H9 (cell line): ENCODE data around the gene VEGFD. TPM values are rescaled to one million over a fixed set of nuclear protein-coding genes. Genes with fewer than 3 reads are reported as not detected.

Experiments
- DNase-seq: peaks from one replicate; pipeline ENCODE4 v3.0.0-alpha.2; 2017
- H2AFZ ChIP-seq: one replicate; pipeline ENCODE4 v1.6.1; 2013; ENCODE audit warnings: mild to moderate bottlenecking, low read length, control low read depth, moderate library complexity
- H2AK5ac ChIP-seq: 2 replicates; pipeline ENCODE4 v1.6.1; 2013; ENCODE audit warnings: low read length, control low read depth, mixed read lengths; ENCODE audit not compliant: insufficient read length
- H2BK120ac ChIP-seq: one replicate; pipeline ENCODE4 v1.6.1; 2013; ENCODE audit warnings: low read depth, mild to moderate bottlenecking, low read length, control low read depth, inconsistent platforms; ENCODE audit not compliant: poor library complexity, severe bottlenecking
- H2BK12ac ChIP-seq: 2 replicates; pipeline ENCODE4 v1.6.1; 2013; ENCODE audit warnings: low read length, control low read depth, mixed read lengths, low read depth; ENCODE audit not compliant: insufficient read length
- H2BK15ac ChIP-seq: 2 replicates; pipeline ENCODE4 v1.6.1; 2013; ENCODE audit warnings: low read depth, low read length, control low read depth
- H2BK20ac ChIP-seq: one replicate; pipeline ENCODE4 v1.6.1; 2013; ENCODE audit warnings: low read depth, mild to moderate bottlenecking, low read length, control low read depth, inconsistent platforms; ENCODE audit not compliant: poor library complexity, severe bottlenecking
- H2BK5ac ChIP-seq: 2 replicates; pipeline ENCODE4 v1.6.1; 2013; ENCODE audit warnings: low read length, control low read depth, mixed read lengths; ENCODE audit not compliant: insufficient read length
- H3K14ac ChIP-seq: 2 replicates; pipeline ENCODE4 v1.6.1; 2013; ENCODE audit warnings: low read length, control low read depth; ENCODE audit not compliant: insufficient read depth
- H3K18ac ChIP-seq: 2 replicates; pipeline ENCODE4 v1.6.1; 2013; ENCODE audit warnings: low read depth, mild to moderate bottlenecking, mixed read lengths, low read length, control low read depth; ENCODE audit not compliant: insufficient read length
- H3K23ac ChIP-seq: 2 replicates; pipeline ENCODE4 v1.6.1; 2013; ENCODE audit warnings: low read length, control low read depth, mixed read lengths, low read depth; ENCODE audit not compliant: insufficient read length
- H3K23me2 ChIP-seq: 2 replicates; pipeline ENCODE4 v1.6.1; 2013; ENCODE audit warnings: low read depth, mild to moderate bottlenecking, mixed read lengths, low read length, control low read depth; ENCODE audit not compliant: insufficient read length, poor library complexity, severe bottlenecking
- H3K27ac ChIP-seq: 2 replicates; pipeline ENCODE4 v1.5.1; 2013; ENCODE audit warnings: low read length, control low read depth, mixed read lengths, low read depth; ENCODE audit not compliant: insufficient read length
- H3K27me3 ChIP-seq: 2 replicates; pipeline ENCODE4 v1.6.1; 2013; ENCODE audit warnings: low read length, control low read depth, inconsistent platforms; ENCODE audit not compliant: insufficient read depth
- H3K4ac ChIP-seq: 2 replicates; pipeline ENCODE4 v1.6.1; 2013; ENCODE audit warnings: low read depth, mild to moderate bottlenecking, control low read depth, inconsistent platforms, low read length, moderate library complexity
- H3K4me1 ChIP-seq: 2 replicates; pipeline ENCODE4 v1.6.1; 2013; ENCODE audit warnings: low read length, control low read depth, inconsistent platforms; ENCODE audit not compliant: insufficient read depth
- H3K4me2 ChIP-seq: 2 replicates; pipeline ENCODE4 v1.6.1; 2013; ENCODE audit warnings: low read length, control low read depth, mixed read lengths; ENCODE audit not compliant: insufficient read length, insufficient read depth
- H3K56ac ChIP-seq: 2 replicates; pipeline ENCODE4 v1.6.1; 2013; ENCODE audit warnings: low read depth, mild to moderate bottlenecking, mixed read lengths, low read length, control low read depth; ENCODE audit not compliant: insufficient read length
- H3K79me1 ChIP-seq: 2 replicates; pipeline ENCODE4 v1.6.1; 2013; ENCODE audit warnings: low read depth, mild to moderate bottlenecking, moderate library complexity, low read length, control low read depth, inconsistent platforms; ENCODE audit not compliant: insufficient read depth, poor library complexity, severe bottlenecking
- H3K79me2 ChIP-seq: 2 replicates; pipeline ENCODE4 v1.6.1; 2013; ENCODE audit warnings: low read length, control low read depth, inconsistent platforms; ENCODE audit not compliant: insufficient read depth
- H3K9ac ChIP-seq: 2 replicates; pipeline ENCODE4 v1.6.1; 2013; ENCODE audit warnings: low read length, control low read depth, mixed read lengths; ENCODE audit not compliant: insufficient read length; ENCODE audit errors: extremely low read depth
- H3K9me3 ChIP-seq: one replicate; pipeline ENCODE4 v1.6.1; 2013; ENCODE audit warnings: low read depth, low read length, inconsistent platforms; ENCODE audit not compliant: control insufficient read depth
- H3T11ph ChIP-seq: one replicate; pipeline ENCODE4 v1.6.1; 2013; ENCODE audit warnings: mild to moderate bottlenecking, low read length, control low read depth, inconsistent platforms
- H4K20me1 ChIP-seq: one replicate; pipeline ENCODE4 v1.6.1; 2013; ENCODE audit not compliant: control insufficient read depth, insufficient read length, insufficient read depth
- H4K5ac ChIP-seq: 2 replicates; pipeline ENCODE4 v1.6.1; 2013; ENCODE audit warnings: low read depth, mild to moderate bottlenecking, mixed read lengths, low read length, control low read depth; ENCODE audit not compliant: insufficient read length
- H4K8ac ChIP-seq: replicated peaks from 2 replicates; pipeline ENCODE4 v1.6.1; 2013; ENCODE audit warnings: low read length, control low read depth, mixed read lengths, low read depth; ENCODE audit not compliant: insufficient read length
- H4K91ac ChIP-seq: 2 replicates; pipeline ENCODE4 v1.6.1; 2013; ENCODE audit warnings: low read depth, mild to moderate bottlenecking, moderate library complexity, mixed read lengths, low read length, control low read depth; ENCODE audit not compliant: insufficient read length
- H3K27ac Mint-ChIP-seq, 3 experiments: 2 replicates in 2 of 3; 3 replicates in 1 of 3; pipeline ENCODE4 v1.8.0; 2020 to 2021; ENCODE audit warnings: mixed read lengths in 3 of 3, mild to moderate bottlenecking in 1 of 3, moderate library complexity in 1 of 3
- H3K27me3 Mint-ChIP-seq: 2 replicates; pipeline ENCODE4 v1.8.0; 2021; ENCODE audit warnings: low read depth, mild to moderate bottlenecking, moderate library complexity, mixed read lengths
- H3K36me3 Mint-ChIP-seq, 3 experiments: 2 replicates in 2 of 3; 3 replicates in 1 of 3; pipeline ENCODE4 v1.8.0; 2020 to 2021; ENCODE audit warnings: low read depth in 3 of 3, mixed read lengths in 3 of 3; ENCODE audit not compliant: insufficient read depth in 1 of 3
- H3K4me1 Mint-ChIP-seq, 2 experiments: 2 replicates each; pipeline ENCODE4 v1.8.0; 2020; ENCODE audit warnings: mixed read lengths in 2 of 2
- H3K4me3 Mint-ChIP-seq, 2 experiments: 2 replicates in 1 of 2; 3 replicates in 1 of 2; pipeline ENCODE4 v1.8.0; 2020 to 2021; ENCODE audit warnings: mild to moderate bottlenecking in 2 of 2, mixed read lengths in 2 of 2, moderate library complexity in 1 of 2
- H3K9me3 Mint-ChIP-seq, 2 experiments: 2 replicates in 1 of 2; 3 replicates in 1 of 2; pipeline ENCODE4 v1.8.0; 2020; ENCODE audit warnings: mild to moderate bottlenecking in 2 of 2, mixed read lengths in 2 of 2, moderate library complexity in 1 of 2
- WGBS: extraction: QIAGEN DNeasy Blood & Tissue Kit; methylation state at CpG from one replicate; pipeline ENCODE4 v1.1.7; 2013; ENCODE audit warnings: missing lambda C conversion rate, low lambda C conversion rate, mixed read lengths; ENCODE audit not compliant: insufficient read length; ENCODE audit errors: extremely low coverage; 5-methylcytosine and 5-hydroxymethylcytosine counted together
- total RNA-seq: library from RNA; stranded (reverse); gene quantifications from 2 replicates; pipeline ENCODE4 v1.2.1, GENCODE V29; 2021
- TF ChIP-seq, protein P1 (sequence below): fragments of 200-600 bp; sonication (generic); conservative IDR thresholded peaks from 3 replicates; pipeline ENCODE4 v1.8.0; 2021; ENCODE audit warnings: antibody characterized with exemption, mild to moderate bottlenecking

The VEGFD gene
- total RNA-seq, 1 experiment from 2014 or later = 0.11 TPM

DNA sequence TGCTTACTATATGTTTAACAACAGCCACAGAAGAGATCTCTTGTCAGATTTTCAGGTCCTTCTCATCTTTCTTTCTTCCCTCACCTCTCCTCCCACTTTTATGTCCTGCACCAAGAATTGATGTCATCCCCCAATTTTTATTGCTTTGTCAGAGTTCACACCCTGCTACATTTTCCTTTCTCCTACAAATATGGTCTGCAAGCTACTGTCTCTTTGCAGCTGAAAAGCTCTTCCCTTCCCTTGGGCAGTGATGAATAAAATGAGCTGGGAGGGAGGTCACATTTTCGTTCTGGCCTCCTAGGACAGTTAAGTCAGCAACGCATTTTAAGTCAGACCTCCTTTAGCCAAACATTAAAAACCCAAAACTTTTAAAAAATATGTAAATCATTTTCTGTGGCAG lies 26.7 kb upstream of the VEGFD start:
- no peak for DNase-seq

More for the DNA sequence above, 26.7 kb upstream of the VEGFD start:
- Histone ChIP-seq H4K91ac (no peak overlapping the region), H3K23ac (no peak overlapping the region), H2BK12ac (no peak overlapping the region), H3K27ac (no peak overlapping the region), H3K23me2 (no peaks in the 10 kb centered on the region), H3K4me1 (peaks cover 7% of the 10 kb centered on the region; the same call in 1 of the 2 replicates), H3K9ac (no peak overlapping the region), H3K79me1 (peaks cover 3% of the 10 kb centered on the region), H2AK5ac (no peak overlapping the region), H2BK5ac (no peak overlapping the region), H3K79me2 (no peaks in the 10 kb centered on the region), H4K20me1 (no peaks in the 10 kb centered on the region), H2BK15ac (no peak overlapping the region), H4K8ac (no peak overlapping the region), H3K9me3 (no peaks in the 10 kb centered on the region), H3K4me2 (no peak overlapping the region), H3K4ac (no peak overlapping the region), H3T11ph (no peak overlapping the region), H2AFZ (no peak overlapping the region), H3K18ac (no peak overlapping the region), H3K56ac (no peak overlapping the region), H4K5ac (no peak overlapping the region), H3K14ac (no peak overlapping the region), H3K27me3 (no peaks in the 10 kb centered on the region), H2BK120ac (no peak overlapping the region), H2BK20ac (no peak overlapping the region)
- no peak overlapping the region for H3K4me3 Mint-ChIP-seq
- H3K9me3 Mint-ChIP-seq = no peaks in the 10 kb centered on the region; a peak in 1 of 5 replicates
- no CpG with 5 or more reads among the region's 2 CpGs for WGBS
- peaks cover 8 to 15% of the 10 kb centered on the region in 2 experiments for H3K4me1 Mint-ChIP-seq
- H3K36me3 Mint-ChIP-seq = peaks cover 0 to 8% (median 3%) of the 10 kb centered on the region in 3 experiments; a peak in 3 of 7 replicates
- H3K27me3 Mint-ChIP-seq = no peaks in the 10 kb centered on the region; the same call in 1 of the 2 replicates
- H3K27ac Mint-ChIP-seq = peak overlapping the region in 1 of 3 experiments; percentile 29; a peak in 1 of 7 replicates
- TF ChIP-seq, protein P1, sequence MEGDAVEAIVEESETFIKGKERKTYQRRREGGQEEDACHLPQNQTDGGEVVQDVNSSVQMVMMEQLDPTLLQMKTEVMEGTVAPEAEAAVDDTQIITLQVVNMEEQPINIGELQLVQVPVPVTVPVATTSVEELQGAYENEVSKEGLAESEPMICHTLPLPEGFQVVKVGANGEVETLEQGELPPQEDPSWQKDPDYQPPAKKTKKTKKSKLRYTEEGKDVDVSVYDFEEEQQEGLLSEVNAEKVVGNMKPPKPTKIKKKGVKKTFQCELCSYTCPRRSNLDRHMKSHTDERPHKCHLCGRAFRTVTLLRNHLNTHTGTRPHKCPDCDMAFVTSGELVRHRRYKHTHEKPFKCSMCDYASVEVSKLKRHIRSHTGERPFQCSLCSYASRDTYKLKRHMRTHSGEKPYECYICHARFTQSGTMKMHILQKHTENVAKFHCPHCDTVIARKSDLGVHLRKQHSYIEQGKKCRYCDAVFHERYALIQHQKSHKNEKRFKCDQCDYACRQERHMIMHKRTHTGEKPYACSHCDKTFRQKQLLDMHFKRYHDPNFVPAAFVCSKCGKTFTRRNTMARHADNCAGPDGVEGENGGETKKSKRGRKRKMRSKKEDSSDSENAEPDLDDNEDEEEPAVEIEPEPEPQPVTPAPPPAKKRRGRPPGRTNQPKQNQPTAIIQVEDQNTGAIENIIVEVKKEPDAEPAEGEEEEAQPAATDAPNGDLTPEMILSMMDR = no peak
